ENCODE measurements around the gene NBPF3.

GRCh38 chr1:21511579-21512522 is 71.9 kb downstream of the NBPF3 start:
- TF ChIP-seq, protein P1, sequence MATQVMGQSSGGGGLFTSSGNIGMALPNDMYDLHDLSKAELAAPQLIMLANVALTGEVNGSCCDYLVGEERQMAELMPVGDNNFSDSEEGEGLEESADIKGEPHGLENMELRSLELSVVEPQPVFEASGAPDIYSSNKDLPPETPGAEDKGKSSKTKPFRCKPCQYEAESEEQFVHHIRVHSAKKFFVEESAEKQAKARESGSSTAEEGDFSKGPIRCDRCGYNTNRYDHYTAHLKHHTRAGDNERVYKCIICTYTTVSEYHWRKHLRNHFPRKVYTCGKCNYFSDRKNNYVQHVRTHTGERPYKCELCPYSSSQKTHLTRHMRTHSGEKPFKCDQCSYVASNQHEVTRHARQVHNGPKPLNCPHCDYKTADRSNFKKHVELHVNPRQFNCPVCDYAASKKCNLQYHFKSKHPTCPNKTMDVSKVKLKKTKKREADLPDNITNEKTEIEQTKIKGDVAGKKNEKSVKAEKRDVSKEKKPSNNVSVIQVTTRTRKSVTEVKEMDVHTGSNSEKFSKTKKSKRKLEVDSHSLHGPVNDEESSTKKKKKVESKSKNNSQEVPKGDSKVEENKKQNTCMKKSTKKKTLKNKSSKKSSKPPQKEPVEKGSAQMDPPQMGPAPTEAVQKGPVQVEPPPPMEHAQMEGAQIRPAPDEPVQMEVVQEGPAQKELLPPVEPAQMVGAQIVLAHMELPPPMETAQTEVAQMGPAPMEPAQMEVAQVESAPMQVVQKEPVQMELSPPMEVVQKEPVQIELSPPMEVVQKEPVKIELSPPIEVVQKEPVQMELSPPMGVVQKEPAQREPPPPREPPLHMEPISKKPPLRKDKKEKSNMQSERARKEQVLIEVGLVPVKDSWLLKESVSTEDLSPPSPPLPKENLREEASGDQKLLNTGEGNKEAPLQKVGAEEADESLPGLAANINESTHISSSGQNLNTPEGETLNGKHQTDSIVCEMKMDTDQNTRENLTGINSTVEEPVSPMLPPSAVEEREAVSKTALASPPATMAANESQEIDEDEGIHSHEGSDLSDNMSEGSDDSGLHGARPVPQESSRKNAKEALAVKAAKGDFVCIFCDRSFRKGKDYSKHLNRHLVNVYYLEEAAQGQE (IDR thresholded peaks at IDR 0.05; ENCODE audit: insufficient read depth in 1 of 2, low read depth in 2 of 2, low read length in 2 of 2) = no peak
- TF ChIP-seq POLR2AphosphoS5 (IDR thresholded peaks at IDR 0.05; ENCODE audit: low read depth, low read length) = no peak
- no peak for TF ChIP-seq TAF1 (IDR thresholded peaks at IDR 0.05; ENCODE audit: borderline replicate concordance, insufficient read depth, low read length)
- no peak for TF ChIP-seq SIN3A (IDR thresholded peaks at IDR 0.05; ENCODE audit: borderline replicate concordance, insufficient read depth, low read length)
- no peak for TF ChIP-seq FOXP2 (optimal IDR thresholded peaks at IDR 0.05; ENCODE audit: borderline replicate concordance, extremely low read depth, extremely low read length, insufficient read depth)

All from PFSK-1 (cell line).